ENCODE data around the gene MPZL3. TPM values are rescaled to one million over a fixed set of nuclear protein-coding genes. Genes with fewer than 3 reads are reported as not detected.

MPZL3 gene
- total and polyA plus RNA-seq, 8 donors: 0.45 to 20.0 (median 5.0) TPM

DNA sequence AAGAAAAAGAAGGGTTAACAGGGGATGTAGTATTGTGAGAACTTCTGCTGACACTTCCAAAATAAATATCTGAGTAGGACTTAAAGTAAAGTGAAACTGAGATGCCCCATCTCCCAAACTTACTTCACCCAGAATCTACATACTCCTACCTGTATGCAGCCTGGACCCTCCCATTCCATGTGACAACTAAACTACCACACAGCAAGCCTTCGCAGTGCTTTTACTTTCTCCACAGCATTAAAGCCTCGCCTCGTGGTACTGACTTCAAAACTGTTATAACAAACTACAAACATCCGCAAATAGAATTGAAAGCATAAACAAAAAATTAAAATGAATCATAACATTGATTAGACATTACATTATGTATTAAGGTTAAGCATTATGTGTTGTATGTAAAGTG is 10.9 kb upstream of the MPZL3 start:
- Histone ChIP-seq H3K9me3 (no peaks in the 10 kb centered on the region), H3K36me3 (peaks cover 6 to 34% (median 12%) of the 10 kb centered on the region in 4 donors), H3K4me1 (peaks cover 0 to 29% (median 20%) of the 10 kb centered on the region in 4 donors), H3K4me3 (peak overlapping the region; percentile 40 to 55 (median 46)), H3K27me3 (peaks cover 0 to 33% (median 0%) of the 10 kb centered on the region in 3 donors), H3K27ac (peak overlapping the region in 4 of 5 donors; percentile 83 to 91 (median 86))
- intact Hi-C loops (cut with DNase I; ENCODE audit: low total_unique reads): no loop called here
- TF ChIP-seq POLR2A (IDR thresholded peaks at IDR 0.05) (no peak), POLR2AphosphoS5 (IDR thresholded peaks at IDR 0.05) (no peak), EP300 (IDR thresholded peaks at IDR 0.05) (no peak)
- TF ChIP-seq, protein P1, sequence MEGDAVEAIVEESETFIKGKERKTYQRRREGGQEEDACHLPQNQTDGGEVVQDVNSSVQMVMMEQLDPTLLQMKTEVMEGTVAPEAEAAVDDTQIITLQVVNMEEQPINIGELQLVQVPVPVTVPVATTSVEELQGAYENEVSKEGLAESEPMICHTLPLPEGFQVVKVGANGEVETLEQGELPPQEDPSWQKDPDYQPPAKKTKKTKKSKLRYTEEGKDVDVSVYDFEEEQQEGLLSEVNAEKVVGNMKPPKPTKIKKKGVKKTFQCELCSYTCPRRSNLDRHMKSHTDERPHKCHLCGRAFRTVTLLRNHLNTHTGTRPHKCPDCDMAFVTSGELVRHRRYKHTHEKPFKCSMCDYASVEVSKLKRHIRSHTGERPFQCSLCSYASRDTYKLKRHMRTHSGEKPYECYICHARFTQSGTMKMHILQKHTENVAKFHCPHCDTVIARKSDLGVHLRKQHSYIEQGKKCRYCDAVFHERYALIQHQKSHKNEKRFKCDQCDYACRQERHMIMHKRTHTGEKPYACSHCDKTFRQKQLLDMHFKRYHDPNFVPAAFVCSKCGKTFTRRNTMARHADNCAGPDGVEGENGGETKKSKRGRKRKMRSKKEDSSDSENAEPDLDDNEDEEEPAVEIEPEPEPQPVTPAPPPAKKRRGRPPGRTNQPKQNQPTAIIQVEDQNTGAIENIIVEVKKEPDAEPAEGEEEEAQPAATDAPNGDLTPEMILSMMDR (IDR thresholded peaks at IDR 0.05): no peak
- DNase-seq: peak in 1 of 2 donors; percentile 31
- WGBS, 5 donors: 22 to 34% (median 27%) methylated on average over 4 of the region's 4 CpGs

DNA sequence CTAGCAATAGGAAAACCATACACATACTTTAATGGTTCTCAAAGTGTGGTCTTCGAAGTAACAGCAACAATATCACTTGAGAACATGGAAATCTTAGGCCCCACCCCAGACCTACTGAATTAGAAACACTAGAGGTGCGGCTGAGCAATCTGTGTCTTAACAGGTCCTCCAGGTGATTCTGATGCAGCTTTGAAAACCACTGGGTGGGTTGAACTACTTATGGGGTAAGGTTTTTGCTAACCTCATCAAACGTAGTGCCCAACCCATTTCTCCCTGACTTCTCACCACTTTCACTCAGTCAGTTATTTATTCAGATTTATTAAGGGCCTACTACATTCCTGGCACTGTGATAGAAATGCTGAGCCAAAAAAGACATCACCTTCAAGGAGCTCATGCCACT is 8.2 kb upstream of the MPZL3 start:
- Histone ChIP-seq H3K27me3 (peaks cover 0 to 33% (median 0%) of the 10 kb centered on the region in 3 donors), H3K9me3 (no peaks in the 10 kb centered on the region), H3K4me1 (peaks cover 0 to 29% (median 19%) of the 10 kb centered on the region in 4 donors), H3K36me3 (peaks cover 6 to 54% (median 22%) of the 10 kb centered on the region in 4 donors), H3K27ac (no peak overlapping the region), H3K4me3 (no peak overlapping the region)
- DNase-seq: no peak
- intact Hi-C loops (cut with DNase I; ENCODE audit: low total_unique reads): no loop called here
- TF ChIP-seq EP300 (IDR thresholded peaks at IDR 0.05): no peak
- 68 to 78% (median 75%) methylated on average over 3 of the region's 3 CpGs for WGBS, 5 donors

DNA sequence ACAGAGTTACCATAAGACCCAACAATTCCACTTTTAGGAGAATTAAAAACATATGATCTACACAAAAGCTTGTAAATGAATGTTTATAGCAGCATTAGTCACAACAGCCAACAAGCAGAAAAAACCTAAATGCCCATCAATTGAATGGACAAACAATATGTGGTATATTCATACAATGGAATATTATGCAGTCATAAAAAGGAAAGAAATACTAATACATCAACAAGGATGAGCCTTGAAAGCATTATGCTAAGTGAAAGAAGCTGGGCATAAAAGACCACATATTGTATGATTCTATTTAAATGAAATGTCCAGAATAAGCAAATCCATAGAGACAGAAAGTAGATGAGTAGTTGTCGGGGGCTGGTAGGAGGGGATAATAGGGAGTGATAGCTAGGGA is 7.0 kb upstream of the MPZL3 start:
- Histone ChIP-seq H3K4me3 (no peak overlapping the region), H3K36me3 (peaks cover 6 to 63% (median 26%) of the 10 kb centered on the region in 4 donors), H3K9me3 (no peaks in the 10 kb centered on the region), H3K27ac (no peak overlapping the region), H3K27me3 (peaks cover 0 to 31% (median 0%) of the 10 kb centered on the region in 3 donors), H3K4me1 (peaks cover 0 to 24% (median 17%) of the 10 kb centered on the region in 4 donors)
- no peak for TF ChIP-seq POLR2AphosphoS5 (IDR thresholded peaks at IDR 0.05)
- TF ChIP-seq POLR2A (IDR thresholded peaks at IDR 0.05): no peak
- TF ChIP-seq, protein P1 (IDR thresholded peaks at IDR 0.05): no peak
- no peak for TF ChIP-seq EP300 (IDR thresholded peaks at IDR 0.05)
- intact Hi-C loops (cut with DNase I; ENCODE audit: low total_unique reads): no loop called here
- DNase-seq: no peak
- WGBS, 5 donors: 95 to 100% (median 98%) methylated on average over 1 of the region's 1 CpG

DNA sequence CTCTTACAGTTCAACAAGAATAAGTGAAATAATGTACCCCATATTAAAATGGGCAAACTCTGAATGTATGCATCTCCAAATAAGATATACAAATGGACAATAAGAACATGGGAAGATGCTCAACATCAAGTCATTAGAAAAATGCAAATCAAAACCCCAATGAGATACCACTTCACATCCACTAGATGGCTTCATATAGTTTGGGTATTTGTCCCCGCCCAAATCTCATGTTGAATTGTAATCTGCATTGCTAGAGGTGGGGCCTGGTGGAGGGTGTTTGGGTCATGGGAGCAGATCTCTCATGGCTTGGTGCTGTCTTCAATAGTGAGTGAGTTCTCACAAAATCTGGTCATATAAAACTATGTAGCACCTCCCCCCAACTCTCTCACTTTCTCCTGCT is 6.2 kb upstream of the MPZL3 start:
- Histone ChIP-seq H3K36me3 (peaks cover 6 to 63% (median 26%) of the 10 kb centered on the region in 4 donors), H3K9me3 (no peaks in the 10 kb centered on the region), H3K4me3 (no peak overlapping the region), H3K27ac (no peak overlapping the region), H3K27me3 (peaks cover 0 to 24% (median 0%) of the 10 kb centered on the region in 3 donors), H3K4me1 (peaks cover 0 to 20% (median 14%) of the 10 kb centered on the region in 4 donors)
- intact Hi-C loops (cut with DNase I; ENCODE audit: low total_unique reads): no loop called here
- no peak for TF ChIP-seq POLR2A (IDR thresholded peaks at IDR 0.05)
- TF ChIP-seq, protein P1 (IDR thresholded peaks at IDR 0.05): peak in 2 of 7 experiments; percentile 8 to 14
- DNase-seq: no peak
- WGBS, 5 donors: 0 to 80% (median 0%) methylated on average over 1 of the region's 1 CpG

DNA sequence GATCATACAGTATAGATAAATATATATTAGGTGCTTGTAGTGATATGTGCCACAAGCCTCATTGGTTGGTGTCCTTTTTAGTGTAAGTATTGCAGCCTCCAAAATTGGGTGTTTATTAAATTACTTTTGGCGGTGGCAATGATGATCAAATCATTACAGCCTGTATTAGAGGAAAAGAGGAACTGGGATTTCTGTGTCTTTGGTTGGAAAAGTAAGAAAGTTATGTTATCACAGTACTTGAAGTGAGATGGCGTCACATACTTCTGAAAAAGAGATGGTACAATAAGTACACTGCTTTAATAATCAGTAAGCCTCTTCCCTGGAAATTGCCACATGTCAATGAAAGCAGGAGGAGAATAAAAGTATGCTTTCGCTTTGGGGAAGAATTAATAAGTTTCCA is 523 bp upstream of the MPZL3 start:
- 43 to 60% (median 46%) methylated on average over 3 of the region's 3 CpGs for WGBS, 5 donors

More for the DNA sequence above, 523 bp upstream of the MPZL3 start:
- Histone ChIP-seq H3K36me3 (peaks cover 0 to 29% (median 13%) of the 10 kb centered on the region in 4 donors), H3K4me1 (peaks cover 0 to 25% (median 14%) of the 10 kb centered on the region in 4 donors), H3K9me3 (no peaks in the 10 kb centered on the region), H3K4me3 (peak overlapping the region; percentile 59 to 72 (median 65)), H3K27ac (peak overlapping the region in 4 of 5 donors; percentile 86 to 91 (median 90)), H3K27me3 (peaks cover 0 to 6% (median 0%) of the 10 kb centered on the region in 3 donors)
- TF ChIP-seq EP300 (IDR thresholded peaks at IDR 0.05): no peak
- TF ChIP-seq, protein P1 (IDR thresholded peaks at IDR 0.05): no peak
- TF ChIP-seq POLR2A (IDR thresholded peaks at IDR 0.05): no peak
- TF ChIP-seq POLR2AphosphoS5 (IDR thresholded peaks at IDR 0.05): no peak
- no peak for DNase-seq
- intact Hi-C loops (cut with DNase I; ENCODE audit: low total_unique reads): no loop called here

Data from stomach (tissue), 9 donors.